Measurements from ENCODE around the gene PRKAR2B. TPM values are rescaled to one million over a fixed set of nuclear protein-coding genes. Genes with fewer than 3 reads are reported as not detected.

The PRKAR2B gene
- total RNA-seq, 1 donor from 2014 or later: 14.6 TPM

DNA sequence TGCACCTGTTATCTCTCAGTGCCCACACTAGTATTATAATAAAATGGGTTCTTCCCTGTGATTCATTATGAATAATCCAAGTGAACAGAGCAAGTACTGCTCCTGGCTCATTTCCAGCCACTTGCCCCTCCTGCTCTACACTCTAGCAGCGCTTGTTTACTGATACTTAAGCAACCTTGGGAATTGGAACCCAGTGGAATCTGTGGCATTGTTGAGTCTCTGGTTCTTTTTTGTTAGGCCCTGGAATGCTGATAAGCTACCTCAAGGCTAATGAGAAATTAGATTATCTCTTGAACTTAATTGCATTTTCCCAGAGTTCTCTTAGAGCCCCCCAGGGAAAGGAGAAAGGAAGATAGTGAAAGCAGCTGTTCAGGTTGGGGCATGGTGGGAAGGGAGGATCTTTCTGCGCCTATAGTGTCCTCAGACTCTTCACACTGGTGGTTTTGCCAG lies 34.0 kb downstream of the PRKAR2B start:
- Mint-ChIP-seq H3K4me3 (ENCODE audit: unreplicated experiment) (no peak overlapping the region), H3K9me3 (ENCODE audit: unreplicated experiment) (peaks cover 5% of the 10 kb centered on the region), H3K4me1 (ENCODE audit: low read depth, unreplicated experiment) (peaks cover 13% of the 10 kb centered on the region), H3K36me3 (ENCODE audit: unreplicated experiment) (no peaks in the 10 kb centered on the region), H3K27me3 (ENCODE audit: unreplicated experiment) (peaks cover 2% of the 10 kb centered on the region), H3K27ac (ENCODE audit: unreplicated experiment) (no peak overlapping the region)
- TF ChIP-seq, protein P1, sequence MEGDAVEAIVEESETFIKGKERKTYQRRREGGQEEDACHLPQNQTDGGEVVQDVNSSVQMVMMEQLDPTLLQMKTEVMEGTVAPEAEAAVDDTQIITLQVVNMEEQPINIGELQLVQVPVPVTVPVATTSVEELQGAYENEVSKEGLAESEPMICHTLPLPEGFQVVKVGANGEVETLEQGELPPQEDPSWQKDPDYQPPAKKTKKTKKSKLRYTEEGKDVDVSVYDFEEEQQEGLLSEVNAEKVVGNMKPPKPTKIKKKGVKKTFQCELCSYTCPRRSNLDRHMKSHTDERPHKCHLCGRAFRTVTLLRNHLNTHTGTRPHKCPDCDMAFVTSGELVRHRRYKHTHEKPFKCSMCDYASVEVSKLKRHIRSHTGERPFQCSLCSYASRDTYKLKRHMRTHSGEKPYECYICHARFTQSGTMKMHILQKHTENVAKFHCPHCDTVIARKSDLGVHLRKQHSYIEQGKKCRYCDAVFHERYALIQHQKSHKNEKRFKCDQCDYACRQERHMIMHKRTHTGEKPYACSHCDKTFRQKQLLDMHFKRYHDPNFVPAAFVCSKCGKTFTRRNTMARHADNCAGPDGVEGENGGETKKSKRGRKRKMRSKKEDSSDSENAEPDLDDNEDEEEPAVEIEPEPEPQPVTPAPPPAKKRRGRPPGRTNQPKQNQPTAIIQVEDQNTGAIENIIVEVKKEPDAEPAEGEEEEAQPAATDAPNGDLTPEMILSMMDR (IDR thresholded peaks at IDR 0.05; ENCODE audit: partially characterized antibody, unreplicated experiment): no peak
- no peak for DNase-seq

DNA sequence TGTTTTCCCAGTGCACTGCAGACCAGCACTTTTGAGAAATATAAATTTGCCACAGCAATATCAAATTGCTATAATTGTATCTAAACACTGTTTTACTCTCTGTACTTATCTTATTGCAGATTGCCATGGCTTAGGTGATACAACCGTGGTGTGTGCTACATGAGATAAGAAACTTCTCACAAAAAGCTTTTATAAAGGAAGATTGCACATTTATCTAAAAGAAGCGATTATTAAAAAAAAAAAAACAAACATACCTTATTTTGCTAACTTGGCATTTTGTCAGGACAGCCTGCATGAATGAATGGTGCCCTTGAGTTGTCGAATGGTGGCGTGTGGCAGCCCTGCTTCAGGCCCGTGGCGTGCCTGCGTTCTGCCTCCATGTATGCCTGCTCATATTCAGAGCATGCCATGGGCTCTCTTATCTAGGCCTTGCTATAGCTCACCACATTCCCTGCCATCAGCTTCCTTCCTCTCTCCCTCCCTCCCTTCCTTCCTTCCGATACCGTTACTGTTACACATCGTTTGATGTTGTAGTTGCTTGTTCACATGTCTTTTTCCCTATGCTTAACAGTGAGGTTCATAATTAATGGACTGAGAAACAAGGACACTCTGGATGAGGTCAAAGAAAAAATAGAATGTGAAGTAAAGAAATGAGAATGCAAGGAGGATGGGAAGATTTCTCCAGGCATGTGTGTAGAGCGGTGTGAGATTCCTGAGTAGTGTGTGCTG lies 34.9 kb downstream of the PRKAR2B start:
- peaks cover 2% of the 10 kb centered on the region for H3K27me3 Mint-ChIP-seq (ENCODE audit: unreplicated experiment)
- no peak overlapping the region for H3K27ac Mint-ChIP-seq (ENCODE audit: unreplicated experiment)
- H3K4me3 Mint-ChIP-seq (ENCODE audit: unreplicated experiment): no peak overlapping the region
- no peak for DNase-seq
- no peaks in the 10 kb centered on the region for H3K36me3 Mint-ChIP-seq (ENCODE audit: unreplicated experiment)
- H3K4me1 Mint-ChIP-seq (ENCODE audit: low read depth, unreplicated experiment): peaks cover 13% of the 10 kb centered on the region
- peaks cover 5% of the 10 kb centered on the region for H3K9me3 Mint-ChIP-seq (ENCODE audit: unreplicated experiment)
- TF ChIP-seq, protein P1 (IDR thresholded peaks at IDR 0.05; ENCODE audit: partially characterized antibody, unreplicated experiment): no peak

DNA sequence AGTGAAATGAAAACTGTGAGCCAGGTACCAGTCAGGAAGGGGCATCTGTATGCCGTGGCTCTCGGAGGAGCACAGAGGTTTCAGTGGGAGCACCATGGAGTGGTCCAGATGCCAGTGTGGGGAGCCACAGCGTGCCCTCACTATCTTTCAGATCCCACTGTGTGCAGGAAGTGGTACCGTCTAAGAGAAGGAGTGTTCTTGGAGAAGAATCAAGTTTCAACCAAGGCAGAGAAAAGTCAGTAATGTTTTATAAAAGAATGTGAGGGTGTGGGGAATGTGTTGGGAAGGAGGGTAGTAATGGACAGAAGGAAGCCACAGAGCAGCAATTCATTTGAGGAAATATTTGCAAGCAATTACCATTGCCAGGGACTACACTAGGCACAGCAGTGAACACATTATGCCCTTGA lies 35.6 kb downstream of the PRKAR2B start:
- Mint-ChIP-seq H3K4me1 (ENCODE audit: low read depth, unreplicated experiment) (peaks cover 13% of the 10 kb centered on the region), H3K36me3 (ENCODE audit: unreplicated experiment) (no peaks in the 10 kb centered on the region), H3K4me3 (ENCODE audit: unreplicated experiment) (no peak overlapping the region), H3K9me3 (ENCODE audit: unreplicated experiment) (peaks cover 5% of the 10 kb centered on the region), H3K27ac (ENCODE audit: unreplicated experiment) (no peak overlapping the region), H3K27me3 (ENCODE audit: unreplicated experiment) (peaks cover 2% of the 10 kb centered on the region)
- TF ChIP-seq, protein P1 (IDR thresholded peaks at IDR 0.05; ENCODE audit: partially characterized antibody, unreplicated experiment): no peak
- no peak for DNase-seq

DNA sequence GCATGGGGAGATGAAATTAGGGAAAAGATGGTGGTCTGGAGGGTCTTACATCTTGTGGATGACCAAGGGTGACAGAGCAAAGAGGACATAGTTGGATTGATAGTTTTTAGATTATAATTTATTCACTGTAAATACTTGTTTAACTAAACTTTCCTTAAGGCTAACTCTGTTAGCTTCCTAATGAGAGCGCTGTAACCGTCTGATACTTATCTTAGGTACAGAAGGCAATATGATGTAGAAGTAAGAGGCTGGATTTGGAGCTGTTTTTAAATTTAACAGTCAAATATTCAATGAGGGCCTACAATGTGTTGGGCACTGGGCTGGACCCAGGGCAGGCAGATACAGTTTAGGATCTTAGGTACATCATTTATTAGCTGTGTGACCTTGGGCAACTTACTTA lies 36.0 kb downstream of the PRKAR2B start:
- H3K36me3 Mint-ChIP-seq (ENCODE audit: unreplicated experiment): no peaks in the 10 kb centered on the region
- peaks cover 5% of the 10 kb centered on the region for H3K9me3 Mint-ChIP-seq (ENCODE audit: unreplicated experiment)
- TF ChIP-seq, protein P1 (IDR thresholded peaks at IDR 0.05; ENCODE audit: partially characterized antibody, unreplicated experiment): no peak
- no peak overlapping the region for H3K27ac Mint-ChIP-seq (ENCODE audit: unreplicated experiment)
- DNase-seq: no peak
- peaks cover 2% of the 10 kb centered on the region for H3K27me3 Mint-ChIP-seq (ENCODE audit: unreplicated experiment)
- H3K4me1 Mint-ChIP-seq (ENCODE audit: low read depth, unreplicated experiment): peaks cover 13% of the 10 kb centered on the region
- no peak overlapping the region for H3K4me3 Mint-ChIP-seq (ENCODE audit: unreplicated experiment)

DNA sequence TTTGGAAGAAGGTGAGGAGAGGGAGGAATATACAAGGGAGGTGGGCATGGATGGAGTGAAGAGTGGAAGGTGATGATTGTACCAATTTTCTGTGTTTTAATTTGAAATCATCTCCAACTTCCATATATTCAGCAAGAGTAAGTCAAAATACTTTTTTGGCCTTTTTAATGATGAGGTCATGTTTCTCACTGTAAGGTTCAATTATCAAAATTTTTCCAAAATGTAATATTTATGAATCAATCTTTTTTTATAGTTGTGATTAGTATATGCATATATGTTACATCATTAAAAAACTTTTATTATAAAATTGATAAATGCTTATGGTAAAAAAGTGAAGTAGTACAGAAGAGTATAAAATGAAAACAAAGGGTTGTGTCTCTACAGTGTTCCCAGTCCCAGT lies 40.7 kb downstream of the PRKAR2B start:
- H3K27ac Mint-ChIP-seq (ENCODE audit: unreplicated experiment): no peak overlapping the region
- no peaks in the 10 kb centered on the region for H3K27me3 Mint-ChIP-seq (ENCODE audit: unreplicated experiment)
- DNase-seq: no peak
- TF ChIP-seq, protein P1 (IDR thresholded peaks at IDR 0.05; ENCODE audit: partially characterized antibody, unreplicated experiment): no peak
- no peaks in the 10 kb centered on the region for H3K36me3 Mint-ChIP-seq (ENCODE audit: unreplicated experiment)
- H3K4me1 Mint-ChIP-seq (ENCODE audit: low read depth, unreplicated experiment): no peaks in the 10 kb centered on the region
- H3K9me3 Mint-ChIP-seq (ENCODE audit: unreplicated experiment): no peaks in the 10 kb centered on the region
- H3K4me3 Mint-ChIP-seq (ENCODE audit: unreplicated experiment): no peak overlapping the region
